Measurements from ENCODE around the gene RNASE4. TPM values are rescaled to one million over a fixed set of nuclear protein-coding genes. Genes with fewer than 3 reads are reported as not detected.
"Not testable (repeated sequence)": the region's sequence is repeated elsewhere in the genome, so short reads cannot be mapped to it uniquely, and the experiment has no call there.

The RNASE4 gene
- total RNA-seq, 1 donor from 2014 or later = 7.6 TPM

DNA sequence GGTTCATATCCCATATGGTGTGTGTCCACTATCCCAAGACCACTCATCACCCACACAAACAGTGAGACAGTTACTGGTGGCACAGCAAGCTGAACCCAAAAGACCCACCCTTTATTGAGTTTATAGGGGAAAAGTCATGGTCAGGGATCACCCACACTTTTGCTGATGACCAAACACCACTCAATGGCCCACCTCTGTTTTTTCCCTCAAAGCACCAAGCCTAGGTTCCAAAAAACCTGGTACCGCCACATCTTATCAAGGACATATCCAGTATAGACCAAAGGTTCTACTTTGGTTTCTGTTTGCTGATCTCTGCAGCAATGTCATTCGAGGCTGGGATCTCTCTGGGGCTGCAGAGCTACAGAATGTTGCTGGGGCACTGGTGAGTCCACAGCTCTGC is 23.2 kb upstream of the RNASE4 start:
- no peak for TF ChIP-seq CTCF (conservative IDR thresholded peaks at IDR 0.05; ENCODE audit: low read depth, low read length)
- DNase-seq (ENCODE audit: low read depth) = no peak
- H3K4me3 ChIP-seq (ENCODE audit: low read depth, low read length) = no peak overlapping the region

GRCh38 chr14:20662968-20663732 is 21.2 kb upstream of the RNASE4 start:
- peak overlapping the region; percentile 1 for H3K4me3 ChIP-seq (ENCODE audit: low read depth, low read length)
- DNase-seq (ENCODE audit: low read depth) = no peak

GRCh38 chr14:20666400-20666961 is 17.9 kb upstream of the RNASE4 start:
- DNase-seq (ENCODE audit: low read depth); H3K4me3 ChIP-seq (ENCODE audit: low read depth, low read length): not testable (repeated sequence)

More at GRCh38 chr14:20662968-20663732, 21.2 kb upstream of the RNASE4 start:
- TF ChIP-seq CTCF (conservative IDR thresholded peaks at IDR 0.05; ENCODE audit: low read depth, low read length) = peak; percentile 73

- TF ChIP-seq CTCF (conservative IDR thresholded peaks at IDR 0.05; ENCODE audit: low read depth, low read length) = no peak
- H3K4me3 ChIP-seq (ENCODE audit: low read depth, low read length) = no peak overlapping the region
- no peak for DNase-seq (ENCODE audit: low read depth)
These were observed 16.4 kb upstream of the RNASE4 start for GRCh38 chr14:20667957-20668356.

- TF ChIP-seq CTCF (conservative IDR thresholded peaks at IDR 0.05; ENCODE audit: low read depth, low read length) = no peak
- DNase-seq (ENCODE audit: low read depth) = no peak
- no peak overlapping the region for H3K4me3 ChIP-seq (ENCODE audit: low read depth, low read length)
These were observed 15.4 kb upstream of the RNASE4 start for GRCh38 chr14:20668969-20669368.

- TF ChIP-seq CTCF (conservative IDR thresholded peaks at IDR 0.05; ENCODE audit: low read depth, low read length) = no peak
- H3K4me3 ChIP-seq (ENCODE audit: low read depth, low read length) = no peak overlapping the region
- DNase-seq (ENCODE audit: low read depth) = no peak
These were observed 12.6 kb upstream of the RNASE4 start for GRCh38 chr14:20671597-20672283.

- TF ChIP-seq CTCF (conservative IDR thresholded peaks at IDR 0.05; ENCODE audit: low read depth, low read length) = no peak
- no peak overlapping the region for H3K4me3 ChIP-seq (ENCODE audit: low read depth, low read length)
- no peak for DNase-seq (ENCODE audit: low read depth)
These were observed 8.7 kb upstream of the RNASE4 start for GRCh38 chr14:20675669-20676068.

Measured in epithelial cell of proximal tubule (primary cell).